HUES48 (cell line): ENCODE data around the gene GNAZ.
"Not testable (repeated sequence)": the region's sequence is repeated elsewhere in the genome, so short reads cannot be mapped to it uniquely, and the experiment has no call there.

Experiments
- H3K27ac ChIP-seq: one replicate; pipeline ENCODE4 v1.7.0; 2013; ENCODE audit warnings: low read depth, low read length, inconsistent platforms
- H3K27me3 ChIP-seq: 2 replicates; pipeline ENCODE4 v1.6.1; 2013; ENCODE audit warnings: mild to moderate bottlenecking, low read length; ENCODE audit not compliant: control insufficient read depth, insufficient read depth
- H3K36me3 ChIP-seq: 2 replicates; pipeline ENCODE4 v1.6.1; 2013; ENCODE audit warnings: low read length; ENCODE audit not compliant: control insufficient read depth, insufficient read depth
- H3K4me1 ChIP-seq: 2 replicates; pipeline ENCODE4 v1.6.1; 2013; ENCODE audit warnings: mild to moderate bottlenecking, low read length; ENCODE audit not compliant: control insufficient read depth, insufficient read depth
- H3K4me3 ChIP-seq: 2 replicates; pipeline ENCODE4 v1.5.1; 2013; ENCODE audit warnings: mild to moderate bottlenecking, low read depth, low read length
- H3K9ac ChIP-seq: 2 replicates; pipeline ENCODE4 v1.6.1; 2013; ENCODE audit warnings: mild to moderate bottlenecking, low read depth, low read length, moderate library complexity
- H3K9me3 ChIP-seq: 2 replicates; pipeline ENCODE4 v1.6.1; 2013; ENCODE audit warnings: low read length; ENCODE audit not compliant: control insufficient read depth, insufficient read depth

GNAZ gene

DNA sequence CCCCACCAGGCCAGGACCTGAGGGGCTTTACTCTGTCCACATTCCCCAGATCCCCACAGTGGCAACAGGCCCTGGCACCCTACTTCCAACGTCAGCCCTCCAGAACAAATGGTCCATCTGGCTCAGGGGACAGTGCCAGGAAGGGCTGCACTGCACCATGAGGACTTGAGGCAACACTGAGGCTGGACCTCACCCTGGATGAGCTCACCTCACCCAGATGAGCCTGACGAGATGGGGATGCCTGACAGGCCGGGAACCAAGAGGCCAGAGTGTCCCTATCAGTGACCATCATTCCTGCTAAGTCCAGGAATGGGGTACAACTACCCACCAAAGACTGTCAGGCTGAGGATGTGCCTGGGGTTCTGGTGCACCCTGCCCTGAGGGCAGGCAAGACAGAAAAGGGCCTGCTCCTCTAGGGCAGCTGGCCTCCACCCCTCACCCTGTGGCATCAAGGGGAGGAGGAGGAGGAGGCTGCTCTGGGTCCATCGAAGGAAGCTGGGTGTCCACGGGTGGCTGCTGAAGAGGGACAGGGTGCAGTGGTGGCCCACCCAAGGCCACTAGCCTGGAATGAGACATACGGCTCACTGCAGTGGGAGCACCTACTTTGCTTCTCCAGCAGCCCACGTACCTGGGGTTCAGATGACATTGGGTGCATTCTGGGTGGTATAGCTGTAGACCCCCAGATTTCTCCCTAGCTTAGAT lies 56.9 kb downstream of the GNAZ start:
- Histone ChIP-seq H3K27ac (no peak overlapping the region), H3K36me3 (no peaks in the 10 kb centered on the region), H3K4me1 (no peaks in the 10 kb centered on the region), H3K9ac (no peak overlapping the region), H3K27me3 (peaks cover 5% of the 10 kb centered on the region; the same call in 1 of the 2 replicates), H3K4me3 (no peak overlapping the region), H3K9me3 (no peaks in the 10 kb centered on the region)

DNA sequence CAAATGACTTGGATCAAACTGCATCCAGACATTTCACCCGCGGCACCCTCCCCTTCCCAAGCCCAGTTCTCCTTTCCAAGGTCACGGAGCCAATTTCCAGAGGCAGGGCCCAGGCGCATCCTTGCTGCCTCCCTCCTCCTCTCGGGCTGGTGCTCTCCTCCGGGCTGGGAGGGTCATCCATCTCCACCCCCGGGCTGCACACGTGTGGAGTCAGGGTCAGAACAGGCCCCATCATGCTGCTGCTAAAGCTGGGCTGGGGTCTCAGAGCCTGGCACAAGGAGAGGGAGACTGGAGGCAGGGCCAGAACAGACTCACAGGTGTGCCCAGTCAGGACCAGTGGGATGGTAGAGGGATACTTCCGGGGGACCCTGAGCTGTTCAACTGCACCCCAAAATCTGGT lies 57.5 kb downstream of the GNAZ start:
- Histone ChIP-seq H3K4me3 (no peak overlapping the region), H3K4me1 (no peaks in the 10 kb centered on the region), H3K27ac (no peak overlapping the region), H3K9ac (no peak overlapping the region), H3K36me3 (no peaks in the 10 kb centered on the region), H3K9me3 (no peaks in the 10 kb centered on the region), H3K27me3 (no peaks in the 10 kb centered on the region)

DNA sequence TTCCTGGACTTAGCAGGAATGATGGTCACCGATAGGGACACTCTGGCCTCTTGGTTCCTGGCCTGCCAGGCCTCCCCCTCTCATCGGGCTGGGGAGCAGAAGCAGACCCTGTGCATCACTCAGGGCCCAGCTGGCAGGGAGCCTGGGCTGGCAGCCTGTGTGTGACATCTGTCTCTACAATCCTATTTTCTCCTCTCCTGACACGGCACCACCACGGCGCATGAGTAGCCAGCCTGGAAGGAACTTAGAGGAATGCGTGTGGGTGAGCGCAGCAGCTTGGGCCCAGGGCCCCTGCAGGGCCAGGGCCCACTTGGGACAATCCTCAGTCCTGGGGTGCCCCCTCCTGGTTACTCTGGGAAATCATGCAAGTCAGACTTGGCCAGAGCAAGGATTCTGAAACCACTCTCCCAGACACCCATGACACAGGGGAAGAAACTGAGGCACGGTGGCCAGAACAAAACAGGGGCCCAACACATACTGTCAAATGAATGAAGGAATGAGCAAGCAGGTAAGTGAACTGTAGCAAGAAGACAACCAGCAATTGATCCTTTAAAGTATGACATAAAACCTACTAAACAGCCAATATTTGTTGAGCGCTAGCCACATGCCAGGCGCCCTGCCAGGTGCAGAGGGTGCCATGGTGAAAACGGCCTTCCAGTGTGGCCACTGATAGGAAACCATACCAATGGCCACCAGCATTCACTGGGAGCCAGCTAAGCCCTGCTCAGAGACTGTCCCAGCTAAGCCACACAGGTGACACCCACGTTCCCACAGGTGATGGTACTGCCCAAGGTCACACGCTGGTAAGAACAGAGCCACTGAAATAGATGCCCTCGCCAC lies 58.2 kb downstream of the GNAZ start:
- no peak overlapping the region for H3K4me3 ChIP-seq
- no peaks in the 10 kb centered on the region for H3K27me3 ChIP-seq
- H3K4me1 ChIP-seq = no peaks in the 10 kb centered on the region
- H3K9ac ChIP-seq = no peak overlapping the region
- H3K9me3 ChIP-seq = no peaks in the 10 kb centered on the region
- H3K27ac ChIP-seq = no peak overlapping the region
- H3K36me3 ChIP-seq = no peaks in the 10 kb centered on the region

DNA sequence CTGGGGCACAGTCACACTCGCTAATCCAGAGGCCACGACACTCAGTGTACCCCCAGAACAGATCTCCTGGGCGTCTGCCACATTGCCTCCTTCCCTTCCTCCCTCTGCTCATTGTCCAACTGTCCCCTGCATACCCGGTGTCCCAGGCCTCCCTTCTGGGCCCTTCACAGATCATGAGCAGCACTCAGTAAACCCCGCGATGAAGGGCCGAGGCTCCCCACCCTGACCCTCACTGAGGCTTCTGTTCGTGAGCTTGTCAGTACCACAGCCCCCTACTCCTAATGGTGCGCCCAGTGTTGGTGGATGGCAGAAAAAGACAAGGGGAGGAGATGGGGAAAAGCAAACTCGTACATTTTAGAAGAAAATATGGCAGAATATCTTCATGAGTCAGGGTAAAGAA lies 58.8 kb downstream of the GNAZ start:
- H3K36me3 ChIP-seq = no peaks in the 10 kb centered on the region
- no peak overlapping the region for H3K9ac ChIP-seq
- no peaks in the 10 kb centered on the region for H3K4me1 ChIP-seq
- H3K27ac ChIP-seq = no peak overlapping the region
- H3K27me3 ChIP-seq = no peaks in the 10 kb centered on the region
- H3K9me3 ChIP-seq = no peaks in the 10 kb centered on the region
- H3K4me3 ChIP-seq = no peak overlapping the region

DNA sequence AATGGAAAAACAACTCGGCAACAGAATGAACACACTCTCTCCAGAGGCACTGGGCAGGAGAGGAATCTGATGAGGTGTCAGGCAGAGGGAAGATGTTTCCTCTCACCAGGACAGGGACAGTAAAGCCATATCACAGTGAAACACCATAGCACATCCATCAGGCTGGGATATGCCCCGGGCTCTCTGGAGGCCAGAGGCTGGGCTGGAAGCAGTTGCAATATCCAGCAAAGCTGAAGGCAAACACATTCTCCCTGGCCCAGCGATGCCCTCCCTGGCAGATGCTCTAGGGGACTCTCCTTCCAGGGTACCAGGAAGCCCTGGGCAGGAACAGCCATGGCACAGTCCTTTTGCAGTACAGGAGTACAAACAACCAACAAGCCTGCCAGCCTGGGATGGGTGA lies 60.4 kb downstream of the GNAZ start:
- Histone ChIP-seq H3K27ac (no peak overlapping the region), H3K4me1 (no peaks in the 10 kb centered on the region; the same call in 1 of the 2 replicates), H3K4me3 (no peak overlapping the region), H3K9ac (no peak overlapping the region), H3K36me3 (no peaks in the 10 kb centered on the region), H3K27me3 (no peaks in the 10 kb centered on the region), H3K9me3 (no peaks in the 10 kb centered on the region)

DNA sequence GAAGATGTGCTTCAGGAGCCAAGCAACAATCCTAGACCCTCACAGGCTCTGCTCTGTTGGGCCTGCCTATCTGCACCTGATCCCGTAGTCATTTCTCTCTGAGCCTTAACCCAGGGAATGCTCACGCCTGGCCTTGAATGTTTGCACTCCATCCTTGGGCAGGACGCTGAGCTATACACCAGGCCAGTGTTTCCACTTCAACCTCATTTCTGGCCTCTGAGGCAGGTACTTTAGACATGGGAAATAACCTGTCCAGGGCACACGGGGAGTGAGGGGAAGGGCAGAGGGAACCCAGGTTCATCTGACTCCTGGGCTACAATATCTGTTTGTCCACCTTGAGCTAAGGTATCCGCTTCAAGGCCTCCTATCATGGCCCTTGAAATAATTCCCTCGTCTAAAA lies 61.6 kb downstream of the GNAZ start:
- no peaks in the 10 kb centered on the region; the same call in none of the 2 replicates for H3K4me1 ChIP-seq
- H3K9ac ChIP-seq = no peak overlapping the region
- H3K27ac ChIP-seq = no peak overlapping the region
- no peak overlapping the region for H3K4me3 ChIP-seq
- H3K27me3 ChIP-seq = no peaks in the 10 kb centered on the region
- H3K36me3 ChIP-seq = no peaks in the 10 kb centered on the region
- H3K9me3 ChIP-seq = no peaks in the 10 kb centered on the region

DNA sequence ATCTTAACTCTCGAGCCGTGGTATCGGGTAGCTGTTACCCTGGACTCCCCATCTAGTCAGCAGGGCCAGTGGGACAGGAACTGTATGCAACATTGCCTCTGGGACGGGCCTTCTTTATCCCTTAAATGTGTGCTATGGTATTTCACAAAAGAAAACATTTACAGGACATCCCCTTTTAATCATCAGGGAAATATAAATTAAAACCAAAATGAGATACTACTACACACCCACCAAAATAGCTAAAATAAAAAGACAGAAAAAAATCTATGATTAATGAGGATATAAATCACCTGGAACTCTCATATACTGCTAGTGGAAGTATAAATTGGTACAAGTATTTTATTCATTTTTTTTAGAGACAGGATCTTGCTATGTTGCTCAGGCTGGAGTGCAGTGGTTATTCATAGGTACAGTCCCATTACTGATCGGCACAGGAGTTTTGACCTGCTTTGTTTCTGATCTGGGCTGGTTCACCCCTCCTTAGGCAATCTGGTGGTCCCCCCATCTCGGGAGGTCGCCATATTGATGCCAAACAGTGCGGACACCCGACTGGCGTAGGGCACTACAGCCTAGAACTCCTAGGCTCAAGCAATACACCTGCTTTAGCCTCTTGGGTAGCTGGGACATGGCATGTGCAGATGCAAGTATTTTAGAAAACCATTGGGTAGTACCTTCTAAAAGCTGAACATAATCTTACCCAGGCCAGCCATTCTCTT lies 62.2 kb downstream of the GNAZ start:
- no peak overlapping the region for H3K27ac ChIP-seq
- no peaks in the 10 kb centered on the region for H3K9me3 ChIP-seq
- H3K27me3 ChIP-seq = no peaks in the 10 kb centered on the region
- no peak overlapping the region for H3K4me3 ChIP-seq
- no peak overlapping the region for H3K9ac ChIP-seq
- no peaks in the 10 kb centered on the region for H3K36me3 ChIP-seq
- no peaks in the 10 kb centered on the region; the same call in none of the 2 replicates for H3K4me1 ChIP-seq

DNA sequence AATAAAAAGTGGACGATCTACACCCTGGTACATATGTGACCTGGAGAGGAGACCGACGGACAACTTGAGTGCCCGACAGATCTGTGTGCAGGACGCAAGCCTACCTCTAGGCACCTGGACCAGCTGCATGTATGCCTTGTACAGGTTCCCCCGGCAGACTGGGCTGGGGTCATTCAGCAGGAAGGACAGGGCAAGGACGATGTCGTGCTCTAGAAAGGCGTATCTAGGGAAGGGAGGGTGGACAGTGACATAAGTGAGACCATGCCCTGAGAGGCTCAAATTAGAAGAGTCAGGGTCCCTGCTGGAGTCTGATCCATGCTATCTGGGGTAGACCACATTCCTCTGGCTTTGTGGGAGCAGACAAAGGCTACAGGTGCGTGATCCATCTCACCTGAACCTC lies 63.6 kb downstream of the GNAZ start:
- no peak overlapping the region for H3K27ac ChIP-seq
- no peaks in the 10 kb centered on the region for H3K9me3 ChIP-seq
- H3K36me3 ChIP-seq = no peaks in the 10 kb centered on the region
- no peak overlapping the region for H3K4me3 ChIP-seq
- no peaks in the 10 kb centered on the region; the same call in none of the 2 replicates for H3K4me1 ChIP-seq
- H3K9ac ChIP-seq = no peak overlapping the region
- no peaks in the 10 kb centered on the region; the same call in 1 of the 2 replicates for H3K27me3 ChIP-seq

DNA sequence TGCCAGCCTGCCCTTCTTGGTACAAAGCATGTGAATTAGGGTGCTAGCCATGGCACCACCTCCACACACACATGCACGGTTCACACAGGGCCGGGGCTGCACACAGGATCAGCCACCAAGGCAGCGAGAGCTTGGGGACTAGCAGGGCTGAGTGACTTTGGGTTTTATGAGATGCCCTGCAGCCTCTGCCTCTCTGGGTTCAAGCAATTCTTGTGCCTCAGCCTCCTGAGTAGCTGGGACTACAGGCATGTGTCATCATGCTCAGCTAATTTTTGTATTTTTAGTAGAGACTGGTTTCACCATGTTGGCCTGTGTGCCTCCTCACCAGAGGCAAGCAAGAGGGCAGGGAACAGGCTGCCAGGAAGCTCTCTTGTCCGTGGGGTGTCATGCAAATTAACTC lies 66.7 kb downstream of the GNAZ start:
- H3K27me3 ChIP-seq, H3K27ac ChIP-seq, H3K4me3 ChIP-seq, H3K9ac ChIP-seq, H3K9me3 ChIP-seq, H3K36me3 ChIP-seq, H3K4me1 ChIP-seq: not testable (repeated sequence)

DNA sequence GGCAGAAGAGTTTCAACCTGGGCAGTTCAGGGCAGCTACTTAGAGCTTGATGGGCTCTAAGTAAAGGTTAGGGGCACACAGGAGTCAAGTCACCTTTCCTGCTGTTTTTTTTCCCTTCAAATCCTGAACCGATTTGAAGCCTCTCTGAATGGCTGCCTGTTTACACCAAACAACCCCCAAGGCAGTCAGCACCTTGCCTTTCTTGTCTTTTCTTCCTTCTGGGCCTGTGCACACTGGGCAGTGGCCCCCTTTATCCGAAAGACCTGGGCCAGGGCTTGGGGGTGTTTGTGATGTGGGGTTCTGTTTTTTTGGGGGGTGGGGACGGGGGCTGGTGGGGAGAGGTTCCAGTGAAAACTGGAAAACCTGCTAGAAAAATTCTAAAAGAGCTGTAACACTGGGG lies 67.1 kb downstream of the GNAZ start:
- Histone ChIP-seq H3K27ac (no peak overlapping the region), H3K9ac (no peak overlapping the region), H3K36me3 (no peaks in the 10 kb centered on the region), H3K4me1 (peaks cover 7% of the 10 kb centered on the region), H3K27me3 (peaks cover 3% of the 10 kb centered on the region; the same call in 1 of the 2 replicates), H3K4me3 (no peak overlapping the region), H3K9me3 (no peaks in the 10 kb centered on the region)
